WTC11 (cell line): ENCODE results near the gene HBA2. TPM values are rescaled to one million over a fixed set of nuclear protein-coding genes. Genes with fewer than 3 reads are reported as not detected.

ENCODE experiments used
- ATAC-seq: fragments of 200-7000 bp; cut with Tn5 transposase; 2 replicates; pipeline ENCODE4 v1.10.0; 2021; ENCODE audit warnings: mild to moderate bottlenecking, moderate library complexity
- CTCF ChIA-PET: fragments of 300-600 bp; sonication (Branson Sonifier 250); formaldehyde crosslinking; loops from one replicate; lab custom pipeline; 2021; ENCODE audit warnings: antibody characterized with exemption; lab: Charles Lee
- POLR2A ChIA-PET: fragments of 350-600 bp; sonication (Branson Sonifier 250); formaldehyde crosslinking; loops from one replicate; lab custom pipeline; 2021; ENCODE audit warnings: antibody characterized with exemption; lab: Charles Lee
- DNase-seq: peaks from one replicate; pipeline ENCODE4 v3.0.0; 2021; ENCODE audit warnings: low spot score
- H3K27ac Mint-ChIP-seq: 2 replicates; pipeline ENCODE4 v1.8.0; 2021; ENCODE audit warnings: mixed read lengths
- H3K27me3 Mint-ChIP-seq: 2 replicates; pipeline ENCODE4 v1.8.0; 2021; ENCODE audit warnings: low read depth, mild to moderate bottlenecking, moderate library complexity, mixed read lengths
- H3K36me3 Mint-ChIP-seq: 2 replicates; pipeline ENCODE4 v1.8.0; 2021; ENCODE audit warnings: mixed read lengths
- H3K4me1 Mint-ChIP-seq: 2 replicates; pipeline ENCODE4 v1.8.0; 2022; ENCODE audit warnings: mixed read lengths
- H3K4me3 Mint-ChIP-seq: 2 replicates; pipeline ENCODE4 v1.8.0; 2021; ENCODE audit warnings: mild to moderate bottlenecking, moderate library complexity, mixed read lengths
- H3K9me3 Mint-ChIP-seq: 2 replicates; pipeline ENCODE4 v1.8.0; 2021; ENCODE audit warnings: mixed read lengths
- CTCF ChIP-seq: fragments of 200-600 bp; IDR thresholded peaks from 2 replicates; pipeline ENCODE4 v1.8.0; 2022; ENCODE audit warnings: antibody characterized with exemption
- FOXJ3 ChIP-seq: sonication (generic); formaldehyde crosslinking; IDR thresholded peaks from 2 replicates; pipeline ENCODE4 v1.9.0; 2021; ENCODE audit warnings: missing genetic modification reagents, mild to moderate bottlenecking, borderline replicate concordance
- GABPB1 ChIP-seq: sonication (generic); formaldehyde crosslinking; IDR thresholded peaks from 2 replicates; pipeline ENCODE4 v1.8.1; 2023; ENCODE audit warnings: mild to moderate bottlenecking, missing genetic modification reagents
- GTF2I ChIP-seq: fragments of 250-450 bp; sonication (Bioruptor Pico); conservative IDR thresholded peaks from 2 replicates; pipeline ENCODE4 v1.4.0; 2021; ENCODE audit warnings: mild to moderate bottlenecking
- MYBL2 ChIP-seq: sonication (generic); formaldehyde crosslinking; IDR thresholded peaks from 2 replicates; pipeline ENCODE4 v1.8.1; 2023; ENCODE audit warnings: mild to moderate bottlenecking, moderate library complexity, missing genetic modification reagents
- NFYB ChIP-seq: sonication (generic); formaldehyde crosslinking; conservative IDR thresholded peaks from 2 replicates; pipeline ENCODE4 v1.8.0; 2022; ENCODE audit warnings: low read depth, missing genetic modification reagents
- NR2C2 ChIP-seq: sonication (generic); formaldehyde crosslinking; IDR thresholded peaks from 2 replicates; pipeline ENCODE4 v1.8.0; 2022; ENCODE audit warnings: mild to moderate bottlenecking, missing genetic modification reagents
- RELA ChIP-seq: sonication (generic); formaldehyde crosslinking; IDR thresholded peaks from 2 replicates; pipeline ENCODE4 v1.8.1; 2022; ENCODE audit warnings: missing genetic modification reagents, mild to moderate bottlenecking, borderline replicate concordance
- SMAD4 ChIP-seq: sonication (generic); formaldehyde crosslinking; IDR thresholded peaks from 2 replicates; pipeline ENCODE4 v1.8.0; 2022; ENCODE audit warnings: mild to moderate bottlenecking, missing genetic modification reagents
- TEAD1 ChIP-seq: sonication (generic); formaldehyde crosslinking; IDR thresholded peaks from 2 replicates; pipeline ENCODE4 v1.8.0; 2022; ENCODE audit warnings: mild to moderate bottlenecking, missing genetic modification reagents
- TEAD4 ChIP-seq: sonication (generic); formaldehyde crosslinking; IDR thresholded peaks from 2 replicates; pipeline ENCODE4 v1.8.0; 2022; ENCODE audit warnings: mild to moderate bottlenecking, missing genetic modification reagents
- USF1 ChIP-seq: sonication (generic); formaldehyde crosslinking; IDR thresholded peaks from 2 replicates; pipeline ENCODE4 v1.8.0; 2022; ENCODE audit warnings: mild to moderate bottlenecking, missing genetic modification reagents
- USF2 ChIP-seq: sonication (generic); formaldehyde crosslinking; IDR thresholded peaks from 2 replicates; pipeline ENCODE4 v1.8.1; 2023; ENCODE audit warnings: mild to moderate bottlenecking, missing genetic modification reagents, moderate library complexity
- ZNF263 ChIP-seq: sonication (generic); formaldehyde crosslinking; IDR thresholded peaks from 2 replicates; pipeline ENCODE4 v1.8.1; 2022; ENCODE audit warnings: low read depth, mild to moderate bottlenecking, moderate library complexity, missing genetic modification reagents
- ZNF396 ChIP-seq: fragments of 250-450 bp; sonication (Bioruptor Pico); IDR thresholded peaks from 2 replicates; pipeline ENCODE4 v1.8.0; 2021; ENCODE audit warnings: mild to moderate bottlenecking, moderate library complexity, borderline replicate concordance
- ZNF423 ChIP-seq: fragments of 250-450 bp; sonication (Bioruptor Pico); IDR thresholded peaks from 2 replicates; pipeline ENCODE4 v2.1.2; 2022; ENCODE audit warnings: mild to moderate bottlenecking, moderate library complexity
- ZSCAN18 ChIP-seq: fragments of 250-450 bp; sonication (Bioruptor Pico); IDR thresholded peaks from 2 replicates; pipeline ENCODE4 v2.1.2; 2022; ENCODE audit warnings: mild to moderate bottlenecking, moderate library complexity
- total RNA-seq: library from RNA; stranded (reverse); gene quantifications from 3 replicates; pipeline ENCODE4 v1.2.3, GENCODE V29; 2021
- TF ChIP-seq, protein P1 (sequence below): sonication (generic); formaldehyde crosslinking; IDR thresholded peaks from 2 replicates; pipeline ENCODE4 v1.8.1; 2022; ENCODE audit warnings: mild to moderate bottlenecking, moderate library complexity, missing genetic modification reagents
- TF ChIP-seq, protein P2 (sequence below): sonication (generic); formaldehyde crosslinking; IDR thresholded peaks from 2 replicates; pipeline ENCODE4 v1.8.1; 2023; ENCODE audit warnings: mild to moderate bottlenecking, missing genetic modification reagents
- TF ChIP-seq, protein P3 (sequence below): fragments of 250-450 bp; sonication (Bioruptor Pico); IDR thresholded peaks from 2 replicates; pipeline ENCODE4 v1.9.0; 2021; ENCODE audit warnings: mild to moderate bottlenecking
- TF ChIP-seq, protein P4 (sequence below): sonication (generic); formaldehyde crosslinking; IDR thresholded peaks from 2 replicates; pipeline ENCODE4 v1.8.0; 2023; ENCODE audit warnings: missing genetic modification reagents

The HBA2 gene
- total RNA-seq, 1 experiment from 2014 or later: 2.4 TPM

DNA sequence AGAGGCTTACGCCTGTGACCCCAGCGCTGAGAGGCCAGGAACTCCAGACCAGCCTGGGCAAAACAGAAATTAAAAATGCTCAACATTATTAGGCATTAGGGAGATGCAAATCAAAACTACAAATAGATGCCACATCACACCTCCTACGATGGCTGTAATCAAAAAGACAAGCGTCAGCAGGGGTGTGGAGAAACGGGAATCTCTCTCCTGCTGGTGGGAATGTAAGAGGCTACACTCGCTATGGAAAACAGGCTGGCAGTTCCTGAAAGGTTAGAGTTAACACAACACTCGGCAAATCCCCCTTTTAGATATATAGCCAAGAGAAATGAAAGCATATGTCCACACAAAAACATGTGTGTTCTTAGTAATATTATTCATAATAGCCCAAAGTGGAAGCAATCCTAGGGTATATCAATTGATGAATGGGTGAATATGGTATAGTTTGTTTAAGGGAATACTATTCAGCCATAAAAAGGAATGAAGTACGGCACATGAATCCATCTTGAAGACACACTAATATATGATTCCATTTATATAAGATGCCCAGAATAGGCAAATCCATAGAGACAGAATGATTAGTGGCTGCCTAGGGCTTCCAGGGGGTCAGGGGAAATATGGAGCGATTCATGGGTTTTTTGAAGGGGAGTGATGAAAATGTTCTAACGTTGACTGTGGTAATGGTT, 32.4 kb upstream of the HBA2 start (continued):
- TF ChIP-seq USF2 (no peak), NFYB (CRISPR knock-in tag) (no peak), USF1 (CRISPR knock-in tag) (no peak), GABPB1 (CRISPR knock-in tag) (no peak)
- TF ChIP-seq, all 79 proteins: peak for 0

- TF ChIP-seq, protein P1, sequence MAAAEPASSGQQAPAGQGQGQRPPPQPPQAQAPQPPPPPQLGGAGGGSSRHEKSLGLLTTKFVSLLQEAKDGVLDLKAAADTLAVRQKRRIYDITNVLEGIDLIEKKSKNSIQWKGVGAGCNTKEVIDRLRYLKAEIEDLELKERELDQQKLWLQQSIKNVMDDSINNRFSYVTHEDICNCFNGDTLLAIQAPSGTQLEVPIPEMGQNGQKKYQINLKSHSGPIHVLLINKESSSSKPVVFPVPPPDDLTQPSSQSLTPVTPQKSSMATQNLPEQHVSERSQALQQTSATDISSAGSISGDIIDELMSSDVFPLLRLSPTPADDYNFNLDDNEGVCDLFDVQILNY (CRISPR knock-in tag): no peak
- no peak for TF ChIP-seq CTCF
- no peak for TF ChIP-seq TEAD1
- TF ChIP-seq TEAD4 (CRISPR knock-in tag): no peak
- TF ChIP-seq ZSCAN18 (CRISPR knock-in tag): no peak
- TF ChIP-seq, all 79 proteins: peak for 0
- H3K36me3 Mint-ChIP-seq: no peaks in the 10 kb centered on the region
- no peak for DNase-seq
- no peaks in the 10 kb centered on the region for H3K4me1 Mint-ChIP-seq
- ChIA-PET CTCF (interaction anchor here (1.3 to 2.1 kb wide), 3 partner anchors 25 to 46 kb away, joined by 3 to 6 read pairs (median 6); no protein-coding TSS in a partner anchor), POLR2A (no interaction called here)
- H3K9me3 Mint-ChIP-seq: peaks cover 5% of the 10 kb centered on the region; the same call in 1 of the 2 replicates
- no peak overlapping the region for H3K4me3 Mint-ChIP-seq
- H3K27me3 Mint-ChIP-seq: peaks cover 31% of the 10 kb centered on the region
- no peak for ATAC-seq
- H3K27ac Mint-ChIP-seq: no peak overlapping the region
Measured at GRCh38 chr16:142405-142967, 30.2 kb upstream of the HBA2 start.

GRCh38 chr16:143047-143446, 29.6 kb upstream of the HBA2 start:
- no peak for DNase-seq
- H3K4me3 Mint-ChIP-seq: no peak overlapping the region
- H3K9me3 Mint-ChIP-seq: peaks cover 5% of the 10 kb centered on the region; the same call in 1 of the 2 replicates
- H3K27me3 Mint-ChIP-seq: peaks cover 32% of the 10 kb centered on the region
- ChIA-PET CTCF (interaction anchor here (2.1 kb wide), 1 partner anchor 46 kb away, joined by 6 read pairs; no protein-coding TSS in a partner anchor), POLR2A (no interaction called here)
- H3K36me3 Mint-ChIP-seq: no peaks in the 10 kb centered on the region
- no peak for ATAC-seq
- H3K27ac Mint-ChIP-seq: no peak overlapping the region
- no peaks in the 10 kb centered on the region for H3K4me1 Mint-ChIP-seq
- TF ChIP-seq ZNF423 (CRISPR knock-in tag): no peak
- TF ChIP-seq, protein P2, sequence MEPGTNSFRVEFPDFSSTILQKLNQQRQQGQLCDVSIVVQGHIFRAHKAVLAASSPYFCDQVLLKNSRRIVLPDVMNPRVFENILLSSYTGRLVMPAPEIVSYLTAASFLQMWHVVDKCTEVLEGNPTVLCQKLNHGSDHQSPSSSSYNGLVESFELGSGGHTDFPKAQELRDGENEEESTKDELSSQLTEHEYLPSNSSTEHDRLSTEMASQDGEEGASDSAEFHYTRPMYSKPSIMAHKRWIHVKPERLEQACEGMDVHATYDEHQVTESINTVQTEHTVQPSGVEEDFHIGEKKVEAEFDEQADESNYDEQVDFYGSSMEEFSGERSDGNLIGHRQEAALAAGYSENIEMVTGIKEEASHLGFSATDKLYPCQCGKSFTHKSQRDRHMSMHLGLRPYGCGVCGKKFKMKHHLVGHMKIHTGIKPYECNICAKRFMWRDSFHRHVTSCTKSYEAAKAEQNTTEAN (CRISPR knock-in tag): no peak
- TF ChIP-seq, protein P3, sequence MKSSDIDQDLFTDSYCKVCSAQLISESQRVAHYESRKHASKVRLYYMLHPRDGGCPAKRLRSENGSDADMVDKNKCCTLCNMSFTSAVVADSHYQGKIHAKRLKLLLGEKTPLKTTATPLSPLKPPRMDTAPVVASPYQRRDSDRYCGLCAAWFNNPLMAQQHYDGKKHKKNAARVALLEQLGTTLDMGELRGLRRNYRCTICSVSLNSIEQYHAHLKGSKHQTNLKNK (CRISPR knock-in tag): no peak
- no peak for TF ChIP-seq USF1 (CRISPR knock-in tag)
- no peak for TF ChIP-seq TEAD4 (CRISPR knock-in tag)
- TF ChIP-seq, protein P1 (CRISPR knock-in tag): no peak
- TF ChIP-seq TEAD1: no peak
- no peak for TF ChIP-seq MYBL2
- no peak for TF ChIP-seq FOXJ3
- TF ChIP-seq RELA (CRISPR knock-in tag): no peak
- TF ChIP-seq ZNF396 (CRISPR knock-in tag): no peak
- no peak for TF ChIP-seq ZNF263 (CRISPR knock-in tag)
- no peak for TF ChIP-seq GABPB1 (CRISPR knock-in tag)
- no peak for TF ChIP-seq SMAD4 (CRISPR knock-in tag)
- TF ChIP-seq, protein P4, sequence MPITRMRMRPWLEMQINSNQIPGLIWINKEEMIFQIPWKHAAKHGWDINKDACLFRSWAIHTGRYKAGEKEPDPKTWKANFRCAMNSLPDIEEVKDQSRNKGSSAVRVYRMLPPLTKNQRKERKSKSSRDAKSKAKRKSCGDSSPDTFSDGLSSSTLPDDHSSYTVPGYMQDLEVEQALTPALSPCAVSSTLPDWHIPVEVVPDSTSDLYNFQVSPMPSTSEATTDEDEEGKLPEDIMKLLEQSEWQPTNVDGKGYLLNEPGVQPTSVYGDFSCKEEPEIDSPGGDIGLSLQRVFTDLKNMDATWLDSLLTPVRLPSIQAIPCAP: no peak
- no peak for TF ChIP-seq NR2C2 (CRISPR knock-in tag)
- TF ChIP-seq GTF2I (CRISPR knock-in tag): no peak
